A549 (cell line): ENCODE results near the gene ZBTB43. TPM values are rescaled to one million over a fixed set of nuclear protein-coding genes. Genes with fewer than 3 reads are reported as not detected.

Experiments used
- ATAC-seq, 2 experiments: fragments of 200-7000 bp in 1 of 2; fragments of >200 bp in 1 of 2; cut with Nextera tagmentation in 1 of 2; cut with Tn5 transposase in 1 of 2; 3 replicates each; pipeline versions ENCODE4 v1.8.0 to v1.9.1; 2018 to 2020; ENCODE audit warnings: mild to moderate bottlenecking in 1 of 2, moderate library complexity in 1 of 2
- CTCF ChIA-PET: fragments of 300-600 bp; sonication (Branson Sonifier 250); formaldehyde crosslinking; extraction: SDS; loops from one replicate; lab custom pipeline; 2021; ENCODE audit warnings: antibody characterized with exemption, inconsistent platforms; lab: Yijun Ruan, JAX
- POLR2A ChIA-PET: fragments of 350-600 bp; formaldehyde crosslinking; extraction: SDS; loops from one replicate; lab custom pipeline; 2021; ENCODE audit warnings: antibody characterized with exemption, inconsistent platforms; lab: Yijun Ruan, JAX
- DNase-seq, 2 experiments: peaks; one replicate each; pipeline versions ENCODE4 v3.0.0 to v3.0.0-alpha.2; 2011 to 2016; ENCODE audit warnings: low read depth in 1 of 2, low spot score in 1 of 2
- FAIRE-seq: peaks from 2 replicates; lab custom pipeline; 2011; peaks lifted over from hg19 to GRCh38; lab: Jason Lieb, UNC
- H3K27ac ChIP-seq, 2 experiments: fragments of >200 bp; sonication (Bioruptor Twin); formaldehyde crosslinking; 3 replicates each; pipeline ENCODE4 v1.5.1; 2016 to 2017
- H3K4me1 ChIP-seq: fragments of >200 bp; sonication (Bioruptor Twin); formaldehyde crosslinking; 3 replicates; pipeline ENCODE4 v1.6.1; 2016
- H3K4me2 ChIP-seq: fragments of >200 bp; sonication (Bioruptor Twin); formaldehyde crosslinking; 3 replicates; pipeline ENCODE4 v1.6.1; 2016
- H3K4me3 ChIP-seq: fragments of >200 bp; sonication (Bioruptor Twin); formaldehyde crosslinking; 3 replicates; pipeline ENCODE4 v1.5.1; 2016
- H3K9me3 ChIP-seq: fragments of >200 bp; sonication (Bioruptor Twin); formaldehyde crosslinking; 3 replicates; pipeline ENCODE4 v1.6.1; 2016
- BHLHE40 ChIP-seq: IDR thresholded peaks from 2 replicates; pipeline ENCODE4 v1.6.1; 2012; ENCODE audit warnings: low read depth, low read length, inconsistent platforms
- CHD4 ChIP-seq: fragments of 200-600 bp; sonication (generic); IDR thresholded peaks from 2 replicates; pipeline ENCODE4 v1.6.1; 2016; ENCODE audit warnings: antibody characterized with exemption, mild to moderate bottlenecking, borderline replicate concordance
- ESRRA ChIP-seq: fragments of 150-350 bp; IDR thresholded peaks from 2 replicates; pipeline ENCODE4 v1.6.1; 2014; ENCODE audit warnings: mild to moderate bottlenecking, low read length, borderline replicate concordance
- HEYL ChIP-seq: fragments of 250-450 bp; sonication (Bioruptor Pico); IDR thresholded peaks from 2 replicates; pipeline ENCODE4 v1.8.0; 2021; ENCODE audit warnings: mild to moderate bottlenecking, moderate library complexity
- HMGXB4 ChIP-seq: fragments of 250-450 bp; sonication (Bioruptor Pico); IDR thresholded peaks from 2 replicates; pipeline ENCODE4 v1.5.0; 2021; ENCODE audit warnings: mild to moderate bottlenecking, moderate library complexity, borderline replicate concordance
- JUN ChIP-seq, 2 experiments: fragments of >200 bp; sonication (Bioruptor Twin); formaldehyde crosslinking; IDR thresholded peaks; 2 replicates in 1 of 2; 3 replicates in 1 of 2; pipeline ENCODE4 v1.6.1; 2016 to 2017
- JUNB ChIP-seq: fragments of >200 bp; sonication (Bioruptor Twin); formaldehyde crosslinking; IDR thresholded peaks from 2 replicates; pipeline ENCODE4 v1.6.1; 2016
- MAFK ChIP-seq: fragments of 450-650 bp; IDR thresholded peaks from 2 replicates; pipeline ENCODE4 v1.6.1; 2014; ENCODE audit not compliant: partially characterized antibody
- NPAS2 ChIP-seq: fragments of 250-450 bp; sonication (Bioruptor Pico); IDR thresholded peaks from 2 replicates; pipeline ENCODE4 v1.8.0; 2022; ENCODE audit warnings: mild to moderate bottlenecking, moderate library complexity, borderline replicate concordance
- NR3C1 ChIP-seq: fragments of >200 bp; sonication (Bioruptor Twin); formaldehyde crosslinking; IDR thresholded peaks from 3 replicates; pipeline ENCODE4 v1.6.1; 2017
- RAD21 ChIP-seq, 2 experiments: fragments of >200 bp in 1 of 2; sonication (Bioruptor Twin) in 1 of 2; formaldehyde crosslinking in 1 of 2; IDR thresholded peaks in 1 of 2; conservative IDR thresholded peaks in 1 of 2; 2 replicates in 1 of 2; 3 replicates in 1 of 2; pipeline ENCODE4 v1.6.1; 2012 to 2018; ENCODE audit warnings: inconsistent platforms in 1 of 2
- RARB ChIP-seq: fragments of 250-450 bp; sonication (Bioruptor Pico); IDR thresholded peaks from 2 replicates; pipeline ENCODE4 v1.8.0; 2021; ENCODE audit warnings: mild to moderate bottlenecking, moderate library complexity
- RCOR1 ChIP-seq: fragments of 150-350 bp; IDR thresholded peaks from 2 replicates; pipeline ENCODE4 v1.6.1; 2014; ENCODE audit warnings: antibody characterized with exemption, low read length, low read depth
- RNF2 ChIP-seq: fragments of 200-600 bp; sonication (generic); IDR thresholded peaks from 2 replicates; pipeline ENCODE4 v1.6.1; 2016; ENCODE audit warnings: low read depth, mild to moderate bottlenecking, antibody characterized with exemption, moderate library complexity, borderline replicate concordance
- SREBF2 ChIP-seq: fragments of 450-650 bp; IDR thresholded peaks from 2 replicates; pipeline ENCODE4 v1.6.1; 2014; ENCODE audit warnings: mild to moderate bottlenecking, moderate library complexity
- TFCP2L1 ChIP-seq: fragments of 250-450 bp; sonication (Bioruptor Pico); IDR thresholded peaks from 2 replicates; pipeline ENCODE4 v1.5.0; 2021; ENCODE audit warnings: mild to moderate bottlenecking
- TP53 ChIP-seq: fragments of 250-450 bp; sonication (Bioruptor Pico); IDR thresholded peaks from 2 replicates; pipeline ENCODE4 v1.5.0; 2021; ENCODE audit warnings: mild to moderate bottlenecking, moderate library complexity
- USF2 ChIP-seq: fragments of 450-650 bp; IDR thresholded peaks from 2 replicates; pipeline ENCODE4 v1.6.1; 2014; ENCODE audit warnings: antibody characterized with exemption
- WGBS: methylation state at CpG from one replicate; pipeline ENCODE4 v1.1.6; 2017; ENCODE audit errors: missing lambda C conversion rate; 5-methylcytosine and 5-hydroxymethylcytosine counted together
- polyA plus RNA-seq, 4 experiments: library from polyadenylated mRNA; depleted of rRNA in 3 of 4; stranded (reverse); fragments of >200 nt; fragmentation: RNase III in 1 of 4; extraction: RNeasy Plus Mini Kit Qiagen cat#74134 plus additional on column Dnase treatment in 1 of 4; gene quantifications; 2 replicates in 3 of 4; 3 replicates in 1 of 4; pipeline ENCODE4 v1.2.3, GENCODE V29; 2011 to 2017
- TF ChIP-seq, protein P1 (sequence below): IDR thresholded peaks from 2 replicates; pipeline ENCODE4 v1.6.1; 2012; ENCODE audit warnings: low read depth, borderline replicate concordance
- TF ChIP-seq, protein P2 (sequence below): fragments of 250-450 bp; sonication (Bioruptor Pico); IDR thresholded peaks from 2 replicates; pipeline ENCODE4 v1.5.0; 2020; ENCODE audit warnings: low read depth, mild to moderate bottlenecking, moderate library complexity
- TF ChIP-seq, protein P3 (sequence below): fragments of >200 bp; sonication (Bioruptor Twin); formaldehyde crosslinking; IDR thresholded peaks from 2 replicates; pipeline ENCODE4 v1.6.1; 2016

ZBTB43 gene
- polyA plus RNA-seq, 2 of the 4 experiments (the other 2 are of a cell fraction): 7.7 to 11.7 TPM

DNA sequence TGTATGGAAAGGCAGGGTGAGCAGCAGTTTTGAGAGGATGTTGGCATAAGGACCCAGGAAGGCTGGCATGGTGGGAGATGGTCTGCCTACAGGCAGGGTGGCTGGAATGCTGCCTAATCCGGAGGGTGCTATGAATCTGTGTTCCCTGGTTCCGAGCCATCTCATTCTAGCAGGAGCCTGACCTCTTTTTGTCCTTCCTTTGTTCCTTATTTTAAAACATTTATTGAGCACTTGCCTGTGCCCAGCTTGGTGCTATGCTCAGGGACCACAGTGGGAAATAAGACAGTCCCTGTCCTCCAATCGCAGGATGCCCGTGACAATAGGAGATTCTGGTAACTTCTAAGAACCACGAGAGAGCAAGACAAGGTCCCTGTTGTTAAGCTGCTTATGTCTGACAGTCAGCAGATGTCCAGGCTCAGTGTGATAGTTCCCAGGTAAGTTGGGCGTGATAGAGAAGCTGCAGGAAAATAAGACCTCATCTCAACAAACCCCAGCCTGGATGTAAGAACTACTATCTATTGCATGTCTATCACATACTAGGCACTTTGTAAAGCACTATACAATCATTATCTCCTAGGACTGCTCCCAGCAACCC, 46.5 kb downstream of the ZBTB43 start:
- TF ChIP-seq, protein P1, sequence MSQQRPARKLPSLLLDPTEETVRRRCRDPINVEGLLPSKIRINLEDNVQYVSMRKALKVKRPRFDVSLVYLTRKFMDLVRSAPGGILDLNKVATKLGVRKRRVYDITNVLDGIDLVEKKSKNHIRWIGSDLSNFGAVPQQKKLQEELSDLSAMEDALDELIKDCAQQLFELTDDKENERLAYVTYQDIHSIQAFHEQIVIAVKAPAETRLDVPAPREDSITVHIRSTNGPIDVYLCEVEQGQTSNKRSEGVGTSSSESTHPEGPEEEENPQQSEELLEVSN: no peak
- TF ChIP-seq HEYL (CRISPR knock-in tag): no peak
- TF ChIP-seq BHLHE40: no peak
- no peak for TF ChIP-seq HMGXB4 (CRISPR knock-in tag)
- no peak for TF ChIP-seq RARB (CRISPR knock-in tag)
- TF ChIP-seq RCOR1: no peak
- no peak for TF ChIP-seq SREBF2
- TF ChIP-seq, protein P2, sequence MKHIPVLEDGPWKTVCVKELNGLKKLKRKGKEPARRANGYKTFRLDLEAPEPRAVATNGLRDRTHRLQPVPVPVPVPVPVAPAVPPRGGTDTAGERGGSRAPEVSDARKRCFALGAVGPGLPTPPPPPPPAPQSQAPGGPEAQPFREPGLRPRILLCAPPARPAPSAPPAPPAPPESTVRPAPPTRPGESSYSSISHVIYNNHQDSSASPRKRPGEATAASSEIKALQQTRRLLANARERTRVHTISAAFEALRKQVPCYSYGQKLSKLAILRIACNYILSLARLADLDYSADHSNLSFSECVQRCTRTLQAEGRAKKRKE (CRISPR knock-in tag): no peak
- TF ChIP-seq NPAS2: no peak
- no peak for TF ChIP-seq TP53 (CRISPR knock-in tag)
- TF ChIP-seq MAFK: no peak
- no peak for TF ChIP-seq RAD21 (conservative IDR thresholded peaks at IDR 0.05 in 1 of 2, IDR thresholded peaks at IDR 0.05 in 1 of 2)
- no peak for TF ChIP-seq ESRRA
- TF ChIP-seq TFCP2L1: no peak
- TF ChIP-seq, all 56 proteins: peak for 0
- Histone ChIP-seq H3K4me2 (no peak overlapping the region), H3K4me1 (peaks cover 18% of the 10 kb centered on the region), H3K9me3 (no peaks in the 10 kb centered on the region), H3K27ac (no peak overlapping the region), H3K4me3 (no peak overlapping the region)
- ChIA-PET POLR2A (no interaction called here), CTCF (interaction anchor here (0.9 to 4.9 kb wide), 7 partner anchors 9 to 161 kb away, joined by 3 to 36 read pairs (median 3); partner anchors contain the start of gene ZBTB34)
- WGBS: 68% methylated on average over 6 of the region's 6 CpGs
- ATAC-seq (no peak), FAIRE-seq (no peak), DNase-seq (no peak)

GRCh38 chr9:126852086-126852688, 47.3 kb downstream of the ZBTB43 start:
- no peak for FAIRE-seq
- no peak overlapping the region for H3K4me2 ChIP-seq
- no peak overlapping the region for H3K4me3 ChIP-seq
- ATAC-seq: no peak
- peaks cover 18% of the 10 kb centered on the region for H3K4me1 ChIP-seq
- H3K9me3 ChIP-seq: no peaks in the 10 kb centered on the region
- ChIA-PET POLR2A (no interaction called here), CTCF (interaction anchor here (0.9 to 4.9 kb wide), 8 partner anchors 8 to 162 kb away, joined by 3 to 36 read pairs (median 3); partner anchors contain the start of gene ZBTB34)
- H3K27ac ChIP-seq: no peak overlapping the region
- DNase-seq: no peak
- WGBS: 32% methylated on average over 3 of the region's 3 CpGs
- TF ChIP-seq NR3C1: no peak
- TF ChIP-seq USF2: no peak
- TF ChIP-seq SREBF2: no peak
- TF ChIP-seq RNF2: no peak
- TF ChIP-seq, protein P3, sequence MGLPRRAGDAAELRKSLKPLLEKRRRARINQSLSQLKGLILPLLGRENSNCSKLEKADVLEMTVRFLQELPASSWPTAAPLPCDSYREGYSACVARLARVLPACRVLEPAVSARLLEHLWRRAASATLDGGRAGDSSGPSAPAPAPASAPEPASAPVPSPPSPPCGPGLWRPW: no peak
- no peak for TF ChIP-seq JUNB
- TF ChIP-seq JUN (IDR thresholded peaks at IDR 0.05): no peak
- TF ChIP-seq BHLHE40: no peak
- TF ChIP-seq CHD4: no peak
